ENCODE measurements around the gene PLPP1.
"Not testable (repeated sequence)": the region's sequence is repeated elsewhere in the genome, so short reads cannot be mapped to it uniquely, and the experiment has no call there.

PLPP1 gene

DNA sequence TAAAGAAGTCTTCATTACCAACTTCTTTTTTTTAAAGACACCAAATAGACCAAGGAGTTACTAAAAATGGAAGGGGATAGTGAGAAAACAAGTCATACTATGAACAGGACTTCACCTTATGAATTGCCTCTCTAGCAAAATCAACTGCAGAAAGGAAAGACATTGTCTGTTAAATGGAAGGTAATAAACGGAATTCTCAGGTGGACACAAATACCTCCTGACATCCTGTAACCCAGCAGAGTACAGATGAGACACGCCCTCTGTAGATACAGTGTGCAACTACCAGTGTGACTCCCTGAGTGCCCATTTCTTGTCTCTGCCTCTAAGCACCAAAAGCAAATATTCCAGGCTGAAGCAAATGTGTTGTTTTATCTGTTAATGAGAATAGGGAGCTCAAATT lies 12.2 kb upstream of the PLPP1 start:
- no peak for DNase-seq (ENCODE audit: low read depth)

DNA sequence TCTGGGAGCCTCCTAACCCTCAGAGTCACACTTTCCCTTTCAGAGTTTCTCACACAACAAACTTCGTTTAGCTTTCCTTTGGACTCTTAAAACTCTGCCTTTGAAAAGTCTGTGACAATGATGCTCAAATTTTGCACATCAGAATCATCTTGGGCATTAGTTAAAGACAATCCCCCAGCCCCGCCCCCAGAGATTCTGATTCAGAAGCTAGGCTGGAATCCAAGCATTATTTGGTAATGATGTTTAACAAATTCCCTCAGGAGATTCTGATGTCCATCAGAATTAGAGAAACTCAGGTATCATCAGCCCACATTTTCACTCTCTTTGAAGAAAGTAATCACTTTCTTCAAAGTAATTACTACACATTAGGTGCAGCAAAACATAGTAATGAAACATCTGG lies 9.6 kb upstream of the PLPP1 start:
- DNase-seq (ENCODE audit: low read depth) = no peak

DNA sequence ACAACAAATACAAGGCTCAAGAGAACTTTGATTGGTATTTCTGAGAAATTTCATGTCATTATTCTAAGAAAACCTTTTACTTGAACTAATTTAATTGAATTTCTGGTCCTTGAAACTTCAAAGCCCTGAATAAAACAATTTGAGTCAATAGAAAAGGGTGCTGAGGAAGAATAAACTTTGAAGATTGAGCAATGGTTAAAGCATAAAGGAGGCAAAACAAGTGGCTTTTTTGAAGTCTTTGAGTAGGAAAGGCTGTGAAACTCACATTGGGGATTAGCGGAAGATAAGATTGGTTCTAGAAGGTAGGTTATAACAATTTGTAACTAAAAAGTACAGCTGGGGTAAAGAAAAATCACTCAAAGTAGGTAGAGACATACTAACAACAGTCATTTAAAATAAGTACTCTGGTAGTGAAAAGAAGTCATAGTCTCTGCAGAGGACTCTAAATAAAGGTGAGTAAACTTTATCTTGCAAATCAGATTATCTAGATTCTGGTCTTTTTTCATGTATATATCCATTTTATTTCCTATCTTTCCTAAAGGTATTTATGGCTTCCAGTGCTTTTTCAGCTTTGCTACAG lies 6.4 kb upstream of the PLPP1 start:
- DNase-seq (ENCODE audit: low read depth) = no peak

DNA sequence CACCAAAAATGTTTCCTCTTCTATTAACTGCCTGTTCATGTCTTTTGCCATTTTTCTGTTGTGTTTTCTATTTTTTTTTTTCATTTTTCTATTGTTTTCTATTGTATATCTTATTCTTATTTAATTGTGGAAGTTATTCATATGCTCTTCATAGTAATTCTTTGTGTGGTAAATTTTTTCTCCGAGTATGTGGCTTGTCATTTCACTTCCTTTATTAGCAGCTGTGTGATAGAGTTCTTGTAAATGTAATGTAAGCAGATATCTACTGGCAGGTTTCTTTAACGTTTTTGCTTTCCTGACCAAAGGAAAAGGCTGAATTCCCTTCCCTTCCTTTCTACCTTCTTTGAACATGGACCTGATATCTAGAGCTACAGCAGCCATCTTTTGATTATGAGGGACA lies 5.8 kb upstream of the PLPP1 start:
- DNase-seq (ENCODE audit: low read depth) = no peak

DNA sequence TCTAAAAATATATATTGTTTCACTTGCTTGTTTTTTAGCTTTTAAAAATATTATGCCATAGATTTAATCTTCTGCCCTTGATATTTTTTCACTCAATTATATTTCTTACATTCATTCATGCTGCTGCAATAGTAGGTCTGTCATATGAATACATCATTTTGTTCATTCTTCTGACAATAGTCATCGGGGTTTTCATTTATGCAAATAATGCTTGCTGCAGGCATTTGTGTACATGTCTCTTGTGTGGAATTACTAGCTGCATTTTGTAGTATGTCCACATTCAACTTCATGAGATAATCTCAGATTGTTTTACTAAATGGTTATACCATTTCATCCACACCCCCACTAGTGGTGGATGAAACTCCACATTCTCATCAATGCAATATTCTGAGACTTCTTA lies 5.3 kb upstream of the PLPP1 start:
- DNase-seq (ENCODE audit: low read depth) = no peak

DNA sequence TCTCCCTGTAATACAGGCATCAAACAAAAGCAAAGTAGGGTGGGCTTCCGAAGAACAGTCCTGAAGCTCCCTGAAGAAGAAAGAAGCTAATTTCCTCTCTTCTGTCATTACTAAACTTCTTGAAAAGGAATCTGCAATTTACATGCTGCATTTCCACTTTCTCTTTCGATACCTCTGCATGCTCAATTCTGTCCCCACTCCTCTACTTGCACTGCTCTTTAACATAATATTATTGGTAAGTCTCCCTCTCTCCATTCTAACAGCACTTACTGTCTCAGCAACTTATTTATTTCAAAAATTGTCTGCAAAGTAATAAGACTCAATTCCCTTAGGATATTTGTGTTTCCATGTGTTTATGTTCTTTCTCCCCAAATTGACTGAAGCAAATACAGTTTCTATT lies 3.9 kb upstream of the PLPP1 start:
- no peak for DNase-seq (ENCODE audit: low read depth)

DNA sequence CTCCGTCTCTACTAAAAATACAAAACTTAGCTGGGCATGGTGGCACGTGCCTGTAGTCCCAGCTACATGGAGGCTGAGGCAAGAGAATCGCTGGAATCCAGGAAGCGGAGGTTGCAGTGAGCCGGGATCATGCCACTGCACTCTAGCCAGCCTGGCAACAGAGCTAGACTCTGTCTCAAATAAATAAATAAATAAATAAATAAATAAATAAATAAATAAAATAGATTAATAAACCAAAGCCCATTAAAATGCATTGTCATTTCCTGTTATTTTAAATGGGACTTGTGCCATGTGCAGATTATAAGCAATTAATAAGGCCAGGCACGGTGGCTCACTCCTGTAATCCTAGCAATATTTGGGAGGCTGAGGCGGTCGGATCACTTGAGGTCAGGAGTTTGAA lies 2.6 kb upstream of the PLPP1 start:
- not testable (repeated sequence) for DNase-seq (ENCODE audit: low read depth)

DNA sequence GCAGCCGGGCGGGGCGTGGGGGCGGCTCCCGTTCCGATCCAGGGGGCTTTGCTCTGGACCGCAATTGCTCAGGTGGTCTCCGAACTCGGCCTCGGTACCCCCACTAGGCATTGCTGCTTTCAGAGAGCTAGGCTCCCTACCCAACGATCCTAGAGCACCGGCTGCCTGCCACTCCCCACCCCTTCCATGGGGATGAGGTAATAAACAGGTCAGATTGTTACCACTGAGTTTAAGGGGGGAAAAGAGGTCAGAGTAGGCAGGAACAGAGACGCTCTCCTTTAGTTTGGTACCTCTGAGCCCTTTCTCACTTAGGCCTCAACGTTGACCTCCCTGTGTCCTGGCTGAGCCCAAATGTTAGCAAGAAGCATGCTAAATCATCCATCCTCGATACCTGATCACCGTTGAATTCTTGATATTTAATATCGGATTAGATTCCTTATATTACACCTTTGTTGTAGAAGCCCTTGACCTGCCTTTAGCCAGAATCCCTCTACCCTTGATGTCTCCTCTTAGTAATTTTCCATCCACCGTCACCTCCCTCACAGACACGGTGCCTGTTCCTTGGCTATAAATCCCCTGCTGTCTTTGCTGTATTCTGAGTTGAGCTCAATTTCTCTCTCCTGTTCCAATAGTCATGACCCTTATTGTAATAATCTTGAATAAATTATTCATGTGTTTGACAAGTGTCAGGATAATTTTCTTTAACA lies 588 bp upstream of the PLPP1 start:
- DNase-seq (ENCODE audit: low read depth) = no peak

DNA sequence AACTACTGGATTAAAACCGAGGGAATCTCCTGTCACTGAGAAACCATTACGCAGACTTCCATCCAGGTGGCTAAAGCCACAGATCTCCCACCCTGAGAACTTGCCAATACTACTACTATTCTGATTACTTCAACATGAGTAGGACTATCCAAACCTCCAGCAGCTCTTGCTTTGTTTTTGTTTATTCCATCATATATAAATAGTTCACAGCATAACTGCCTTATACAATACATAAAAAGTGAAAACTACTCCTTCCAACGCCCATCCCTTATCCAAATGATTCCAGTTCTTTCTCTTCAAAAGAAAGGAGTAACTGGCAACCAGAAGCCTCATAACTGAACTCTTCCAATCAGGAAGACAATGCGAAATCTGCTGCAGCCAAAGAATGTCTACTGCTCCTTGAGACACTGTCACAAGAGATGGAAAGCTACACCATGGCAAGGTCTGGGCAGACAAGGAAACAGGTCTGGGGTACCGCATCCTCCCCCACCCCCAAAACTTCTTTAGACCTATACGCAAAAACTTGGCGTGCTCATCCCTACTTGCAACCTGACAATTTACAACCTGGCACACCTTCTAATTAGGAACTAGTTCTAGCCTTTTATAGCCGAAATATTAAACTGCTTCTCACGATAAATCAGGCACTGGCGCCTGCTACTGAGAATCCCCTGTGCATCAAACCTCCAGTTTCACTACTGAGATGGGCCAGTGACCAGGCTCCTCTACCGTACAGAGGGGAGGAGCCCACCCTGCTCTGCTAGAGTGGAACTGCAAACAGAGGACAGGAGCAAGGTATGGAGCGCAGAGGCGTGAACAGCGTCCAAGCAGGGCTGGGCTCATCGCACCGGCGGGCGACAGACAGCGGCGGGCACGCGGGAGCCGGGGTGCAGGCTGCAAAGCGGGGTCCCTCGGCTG lies 986 bp downstream of the PLPP1 start:
- no peak for DNase-seq (ENCODE audit: low read depth)

DNA sequence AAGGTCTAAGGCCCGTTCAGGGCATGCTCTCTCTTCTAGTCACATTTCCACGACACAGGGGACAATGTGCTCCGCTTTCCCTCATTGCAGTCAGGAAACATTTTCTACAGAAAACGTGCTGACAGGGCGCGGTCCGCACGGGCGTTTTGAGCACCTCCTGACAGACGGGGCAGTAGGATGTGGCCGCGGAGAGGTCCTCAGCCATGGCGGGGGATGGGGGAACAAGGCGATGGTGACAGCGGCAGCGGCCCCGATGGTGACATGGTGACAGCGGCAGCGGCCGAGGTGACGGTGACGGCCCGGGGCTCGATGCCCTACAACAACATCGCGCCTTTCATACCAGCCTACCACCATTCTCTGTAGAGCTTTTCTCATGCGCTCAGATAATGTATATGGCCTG lies 4.1 kb downstream of the PLPP1 start:
- no peak for DNase-seq (ENCODE audit: low read depth)

DNA sequence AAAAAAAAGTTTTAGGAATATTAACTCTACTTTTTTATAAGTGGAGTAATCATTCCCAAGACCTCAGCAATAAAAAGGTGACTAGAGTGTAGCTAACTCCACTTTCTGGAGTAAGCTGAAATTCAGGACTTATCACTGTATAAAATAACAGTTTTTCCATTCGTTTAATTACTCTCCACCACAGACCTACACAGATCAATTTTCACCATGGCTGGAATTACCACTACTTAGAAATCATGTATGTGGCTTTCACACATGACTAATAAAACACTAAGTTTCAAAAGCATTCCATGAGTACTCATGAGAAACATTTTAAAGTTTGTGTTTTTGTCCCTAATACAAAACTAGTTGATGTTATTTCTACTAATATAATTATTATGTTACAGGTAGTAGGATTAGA lies 9.9 kb downstream of the PLPP1 start:
- DNase-seq (ENCODE audit: low read depth) = no peak

DNA sequence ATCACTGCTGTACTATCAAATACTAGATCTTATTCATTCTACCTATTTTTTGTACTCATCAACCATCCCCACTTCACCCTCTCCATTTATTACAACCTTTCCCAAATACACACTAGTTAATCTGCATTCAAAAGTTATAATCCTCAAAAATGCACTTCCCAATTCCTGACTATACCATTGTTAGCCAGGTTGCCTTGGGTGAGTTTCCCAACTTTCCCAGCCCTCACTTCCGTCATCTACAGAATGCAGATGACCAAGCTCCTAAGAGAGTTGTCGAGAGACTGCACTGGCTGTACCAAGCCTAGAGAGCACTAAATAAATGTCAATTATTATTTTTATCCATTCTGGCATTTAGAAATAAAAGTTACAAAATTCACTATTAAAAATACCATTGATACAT lies 11.5 kb downstream of the PLPP1 start:
- no peak for DNase-seq (ENCODE audit: low read depth)

DNA sequence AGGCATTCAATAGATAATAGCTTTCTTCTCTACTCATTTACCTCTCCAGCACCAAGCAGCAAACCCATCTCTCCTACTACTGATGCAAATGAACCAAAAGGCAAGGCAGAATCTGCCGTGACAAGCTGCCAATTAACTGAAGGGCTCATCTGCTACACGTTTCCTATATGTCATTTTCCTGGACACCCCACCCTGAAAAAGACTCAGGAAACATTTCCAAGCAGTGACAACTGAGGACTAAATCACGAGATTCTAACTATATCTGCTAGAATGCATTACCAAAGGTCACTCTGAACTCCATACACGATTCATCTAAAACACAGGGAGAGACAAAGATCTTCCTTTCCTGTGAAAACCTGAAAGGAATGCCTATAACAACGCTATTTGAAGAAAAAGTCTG lies 12.9 kb downstream of the PLPP1 start:
- DNase-seq (ENCODE audit: low read depth) = no peak

DNA sequence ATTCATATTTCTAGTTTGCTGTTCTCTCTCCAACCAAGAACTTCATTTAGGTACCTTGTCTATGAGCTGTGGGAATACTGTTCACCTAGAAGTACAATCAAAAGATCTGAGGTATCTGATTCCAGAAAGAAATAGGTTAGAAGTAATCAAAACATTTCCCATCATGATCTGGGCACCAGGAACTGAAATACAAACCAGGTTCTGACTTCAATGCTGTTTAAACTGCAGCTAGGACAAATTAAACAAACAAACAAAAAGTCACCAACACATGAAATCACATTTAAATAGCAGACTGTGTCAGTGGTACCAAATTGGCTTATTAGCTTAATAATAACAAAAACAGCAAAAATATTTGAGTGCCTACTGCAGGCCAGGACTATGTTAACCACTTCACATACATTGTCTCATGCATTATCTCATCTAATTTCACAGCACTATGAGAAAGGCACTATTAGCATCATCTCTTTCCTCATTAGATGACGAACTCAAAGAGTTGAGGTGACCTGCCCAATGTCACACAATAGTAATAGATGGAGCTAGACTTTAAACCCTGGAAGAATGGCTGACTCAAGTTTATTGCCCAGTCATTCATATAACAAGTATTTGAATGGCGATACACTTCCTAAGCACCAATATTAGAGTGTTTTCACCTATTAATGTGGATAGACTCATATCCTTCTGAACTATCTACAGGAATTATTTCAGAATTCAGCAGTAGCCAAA lies 14.5 kb downstream of the PLPP1 start:
- no peak for DNase-seq (ENCODE audit: low read depth)

DNA sequence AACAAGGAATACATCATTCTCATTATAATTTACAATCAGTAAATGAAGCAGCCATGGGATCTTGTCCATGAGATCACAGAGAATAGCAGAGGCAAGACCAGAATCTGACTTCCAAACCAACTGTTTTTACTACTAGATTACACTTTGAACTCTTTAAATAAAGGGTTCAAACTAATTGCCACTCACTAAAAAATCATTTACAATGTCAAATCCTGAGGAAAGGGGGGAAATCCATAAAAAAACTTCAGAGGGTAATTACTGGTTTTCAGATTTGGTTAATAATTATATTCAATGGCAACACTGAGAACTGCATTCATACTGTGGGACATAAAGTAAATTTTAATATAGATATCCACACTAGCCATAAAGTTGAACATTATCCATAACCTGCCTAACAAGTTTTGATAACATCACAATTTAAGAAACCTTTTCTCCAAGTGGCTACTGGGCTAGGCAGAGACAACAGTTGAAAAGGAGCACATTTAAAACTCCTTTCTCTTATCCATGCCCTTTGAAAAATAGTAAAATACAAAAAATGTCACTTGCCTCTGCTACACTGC lies 15.9 kb downstream of the PLPP1 start:
- no peak for DNase-seq (ENCODE audit: low read depth)

DNA sequence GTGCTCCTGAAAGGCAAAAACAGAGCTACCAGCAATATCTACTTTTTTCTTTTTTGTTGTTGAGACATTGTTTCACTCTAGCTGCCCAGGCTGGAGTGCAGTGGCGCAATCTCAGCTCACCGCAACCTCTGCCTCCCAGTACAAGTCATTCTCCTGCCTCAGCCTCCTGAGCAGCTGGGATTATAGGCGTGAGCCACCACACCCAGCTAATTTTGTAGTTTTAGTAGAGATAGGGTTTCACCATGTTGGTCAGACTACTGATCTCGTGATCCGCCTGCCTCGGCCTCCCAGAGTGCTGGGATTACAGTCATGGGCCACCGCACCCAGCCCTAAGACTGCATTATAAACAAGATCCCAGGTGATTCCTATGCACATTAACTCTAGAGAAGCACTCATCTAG lies 17.0 kb downstream of the PLPP1 start:
- DNase-seq (ENCODE audit: low read depth) = no peak

DNA sequence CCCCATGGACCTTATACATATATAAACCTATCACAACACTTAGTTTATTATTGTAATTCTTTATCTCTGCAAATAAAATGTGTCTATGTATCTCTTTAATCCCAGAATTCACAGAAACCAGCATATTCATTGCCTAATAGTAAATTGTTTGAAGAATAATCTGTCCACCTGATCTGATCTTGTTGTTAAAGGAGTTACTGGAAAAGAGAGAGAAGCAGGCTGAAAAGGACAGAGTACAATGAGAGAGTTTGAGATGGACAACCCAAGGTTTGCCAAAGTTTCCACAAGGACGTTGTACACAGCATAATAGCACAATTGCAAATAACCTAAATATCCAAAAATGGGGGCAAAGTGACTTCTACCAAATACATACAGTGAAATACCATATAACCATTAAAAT lies 23.8 kb downstream of the PLPP1 start:
- no peak for DNase-seq (ENCODE audit: low read depth)

DNA sequence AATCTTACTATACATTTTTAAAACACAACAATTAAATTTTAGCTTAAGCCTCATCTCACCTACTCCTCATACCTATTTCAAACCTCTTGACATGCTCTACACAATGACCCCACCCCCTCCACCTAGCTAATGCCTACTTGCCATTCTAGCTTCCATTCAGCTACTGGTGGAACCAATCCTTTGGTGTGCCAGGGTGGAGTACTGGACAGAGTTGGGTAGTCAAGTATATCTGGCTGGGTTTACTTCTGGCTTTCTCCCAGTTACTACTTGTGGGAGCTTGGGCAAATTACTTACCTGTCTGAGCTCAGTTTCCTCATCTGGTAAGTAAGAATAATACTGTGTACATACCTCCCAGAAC lies 24.3 kb downstream of the PLPP1 start:
- no peak for DNase-seq (ENCODE audit: low read depth)

DNA sequence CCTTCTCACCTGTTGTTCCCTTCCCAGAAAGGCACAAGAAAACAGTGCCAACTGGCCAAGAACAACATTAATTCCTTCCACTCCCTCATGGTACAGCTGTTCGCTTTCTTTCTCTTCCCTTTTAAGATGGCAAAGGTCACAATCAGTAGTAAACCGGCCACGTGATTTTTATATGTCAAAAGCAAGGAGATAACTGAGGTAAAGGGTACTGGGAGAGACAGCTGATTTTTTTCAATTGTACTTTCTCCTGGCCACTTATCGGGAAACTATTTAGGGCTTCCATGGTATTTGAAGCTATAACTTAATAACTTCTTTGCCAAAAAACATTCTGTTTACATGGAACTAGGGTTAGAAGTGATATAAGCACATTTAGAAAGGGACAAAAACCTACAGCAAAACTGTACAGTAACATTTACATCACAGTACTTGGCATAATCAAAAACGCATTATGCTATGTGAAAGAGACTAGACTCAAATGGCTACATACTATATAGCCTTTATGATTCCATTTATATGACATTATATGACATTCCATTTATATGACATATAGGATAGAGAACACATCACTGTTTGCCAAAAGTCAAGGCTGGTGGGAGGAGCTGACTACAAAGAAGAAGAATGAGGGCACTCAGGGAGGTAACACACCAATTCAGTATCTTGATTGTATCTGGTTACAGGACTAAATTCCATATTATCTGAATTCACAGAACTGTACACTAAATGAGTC lies 24.8 kb downstream of the PLPP1 start:
- DNase-seq (ENCODE audit: low read depth) = no peak

DNA sequence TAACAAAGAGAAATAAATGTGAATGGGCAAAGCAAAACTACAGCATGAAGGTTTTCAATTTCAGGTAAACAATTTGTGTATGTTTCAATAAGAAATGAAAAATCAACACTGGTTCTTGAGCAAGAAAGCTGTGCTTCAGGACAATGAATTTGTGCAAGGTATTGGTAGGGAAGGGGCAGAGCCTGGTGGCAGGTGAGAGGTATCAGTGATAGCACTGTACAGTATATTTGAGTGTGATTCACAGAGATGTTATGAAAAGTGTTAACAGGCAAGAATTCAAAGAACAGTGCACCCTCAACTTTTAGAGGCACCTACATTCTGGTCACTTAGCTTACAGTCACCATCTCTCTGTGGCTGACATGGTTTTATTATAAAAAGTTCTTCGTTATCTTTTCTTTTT lies 25.7 kb downstream of the PLPP1 start:
- DNase-seq (ENCODE audit: low read depth) = no peak

DNA sequence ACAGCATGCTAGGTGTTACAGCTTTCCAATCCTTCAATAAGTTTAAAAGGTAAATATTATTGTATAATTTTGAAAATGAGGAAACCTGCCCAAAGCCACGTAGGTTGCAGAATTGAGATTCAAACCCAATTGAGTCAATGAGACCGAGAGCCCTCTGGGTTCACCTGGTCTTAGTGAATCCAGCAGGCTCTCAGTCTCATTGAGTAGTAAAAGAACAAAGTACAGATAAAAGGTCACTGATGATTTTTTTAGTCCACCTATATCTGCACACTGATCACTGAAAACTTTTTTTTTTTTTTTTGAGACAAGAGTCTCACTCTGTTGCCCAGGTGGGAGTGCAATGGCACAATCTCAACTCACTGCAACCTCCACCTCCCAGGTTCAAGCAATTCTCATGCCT lies 27.2 kb downstream of the PLPP1 start:
- no peak for DNase-seq (ENCODE audit: low read depth)

DNA sequence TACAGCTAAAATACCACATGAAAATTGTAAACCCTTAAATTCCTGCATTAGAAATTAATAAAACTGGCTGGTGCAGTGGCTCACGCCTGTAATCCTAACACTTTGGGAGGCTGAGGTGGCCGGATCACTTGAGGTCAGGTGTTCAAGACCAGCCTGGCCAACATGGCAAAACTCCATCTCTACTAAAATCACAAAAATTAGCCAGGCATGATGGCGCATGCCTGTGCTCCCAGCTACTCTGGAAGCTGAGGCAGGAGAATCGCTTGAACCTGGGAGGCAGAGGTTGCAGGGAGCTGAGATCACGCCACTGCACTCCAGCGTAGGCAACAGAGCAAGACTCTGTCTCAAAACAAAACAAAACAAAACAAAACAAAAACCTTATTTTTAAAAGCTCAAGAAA lies 29.1 kb downstream of the PLPP1 start:
- DNase-seq (ENCODE audit: low read depth) = not testable (repeated sequence)
